ENCODE data around the gene TSPAN31. TPM values are rescaled to one million over a fixed set of nuclear protein-coding genes. Genes with fewer than 3 reads are reported as not detected.

The TSPAN31 gene
- total RNA-seq, 4 donors from 2014 or later = 25.5 to 58.9 (median 32.2) TPM

DNA sequence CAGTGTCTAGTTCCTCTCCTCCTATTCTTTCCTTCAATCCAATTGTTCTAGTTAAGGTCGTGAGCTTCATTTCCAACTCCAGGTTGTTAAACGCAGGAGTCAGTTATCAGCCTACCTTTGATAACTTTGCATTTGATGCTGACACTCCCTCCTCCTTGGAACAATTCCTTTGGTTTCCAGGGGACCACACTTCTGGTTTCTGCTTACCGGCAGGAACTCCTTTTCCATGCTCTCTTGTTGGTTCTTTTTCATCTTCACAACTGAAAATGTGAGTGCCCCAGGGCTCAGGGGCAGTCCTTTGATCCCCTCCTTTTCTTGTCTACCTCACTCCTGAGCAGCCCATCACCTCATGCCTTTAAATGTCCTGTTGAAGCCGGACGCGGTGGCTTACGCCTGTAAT, 32.5 kb downstream of the TSPAN31 start:
- DNase-seq (no peak), ATAC-seq (no peak)
- H3K27me3 ChIP-seq = no peaks in the 10 kb centered on the region
- H3K27ac ChIP-seq = no peak overlapping the region
- in situ Hi-C loops (cut with MboI; ENCODE audit: low sequenced_read_pairs in 4 of 4) (no loop called here), intact Hi-C loops (cut with DNase I; ENCODE audit: low total_unique reads) (no loop called here)
- H3K4me3 ChIP-seq = no peak overlapping the region
- peaks cover 0 to 10% of the 10 kb centered on the region in 2 donors for H3K36me3 ChIP-seq
- H3K4me1 ChIP-seq = peaks cover 9 to 12% of the 10 kb centered on the region in 2 donors
- no peaks in the 10 kb centered on the region for H3K9me3 ChIP-seq
- no peak for TF ChIP-seq POLR2A (IDR thresholded peaks at IDR 0.05)
- TF ChIP-seq, protein P1, sequence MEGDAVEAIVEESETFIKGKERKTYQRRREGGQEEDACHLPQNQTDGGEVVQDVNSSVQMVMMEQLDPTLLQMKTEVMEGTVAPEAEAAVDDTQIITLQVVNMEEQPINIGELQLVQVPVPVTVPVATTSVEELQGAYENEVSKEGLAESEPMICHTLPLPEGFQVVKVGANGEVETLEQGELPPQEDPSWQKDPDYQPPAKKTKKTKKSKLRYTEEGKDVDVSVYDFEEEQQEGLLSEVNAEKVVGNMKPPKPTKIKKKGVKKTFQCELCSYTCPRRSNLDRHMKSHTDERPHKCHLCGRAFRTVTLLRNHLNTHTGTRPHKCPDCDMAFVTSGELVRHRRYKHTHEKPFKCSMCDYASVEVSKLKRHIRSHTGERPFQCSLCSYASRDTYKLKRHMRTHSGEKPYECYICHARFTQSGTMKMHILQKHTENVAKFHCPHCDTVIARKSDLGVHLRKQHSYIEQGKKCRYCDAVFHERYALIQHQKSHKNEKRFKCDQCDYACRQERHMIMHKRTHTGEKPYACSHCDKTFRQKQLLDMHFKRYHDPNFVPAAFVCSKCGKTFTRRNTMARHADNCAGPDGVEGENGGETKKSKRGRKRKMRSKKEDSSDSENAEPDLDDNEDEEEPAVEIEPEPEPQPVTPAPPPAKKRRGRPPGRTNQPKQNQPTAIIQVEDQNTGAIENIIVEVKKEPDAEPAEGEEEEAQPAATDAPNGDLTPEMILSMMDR (IDR thresholded peaks at IDR 0.05 in 4 of 5, conservative IDR thresholded peaks at IDR 0.05 in 1 of 5) = no peak

DNA sequence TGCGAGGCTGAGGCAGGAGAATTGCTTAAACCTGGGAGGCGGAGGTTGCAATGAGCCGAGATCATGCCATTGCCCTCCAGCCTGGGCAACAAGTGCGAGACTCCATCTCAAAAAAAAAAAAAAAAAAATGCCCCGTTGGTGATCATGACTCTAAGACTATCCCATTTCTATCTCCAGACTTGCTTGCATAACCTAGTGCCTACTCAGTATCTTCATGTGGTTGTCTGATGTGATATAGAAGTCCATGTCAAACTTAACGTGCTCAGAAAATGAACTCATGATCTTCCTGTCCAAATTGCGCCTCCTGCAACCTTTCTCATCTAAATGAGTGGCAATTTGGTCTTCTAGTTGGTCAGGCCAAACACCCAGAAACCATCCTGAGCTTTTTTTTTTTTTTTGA, 33.1 kb downstream of the TSPAN31 start:
- Histone ChIP-seq H3K36me3 (peaks cover 0 to 10% of the 10 kb centered on the region in 2 donors), H3K9me3 (no peaks in the 10 kb centered on the region), H3K27me3 (no peaks in the 10 kb centered on the region), H3K27ac (no peak overlapping the region), H3K4me1 (peaks cover 8 to 12% of the 10 kb centered on the region in 2 donors), H3K4me3 (no peak overlapping the region)
- in situ Hi-C loops (cut with MboI; ENCODE audit: low sequenced_read_pairs in 4 of 4) = no loop called here
- intact Hi-C loops (cut with DNase I; ENCODE audit: low total_unique reads) = no loop called here
- no peak for ATAC-seq
- no peak for TF ChIP-seq POLR2A (IDR thresholded peaks at IDR 0.05)
- TF ChIP-seq, protein P1 (IDR thresholded peaks at IDR 0.05 in 4 of 5, conservative IDR thresholded peaks at IDR 0.05 in 1 of 5) = no peak
- no peak for DNase-seq

DNA sequence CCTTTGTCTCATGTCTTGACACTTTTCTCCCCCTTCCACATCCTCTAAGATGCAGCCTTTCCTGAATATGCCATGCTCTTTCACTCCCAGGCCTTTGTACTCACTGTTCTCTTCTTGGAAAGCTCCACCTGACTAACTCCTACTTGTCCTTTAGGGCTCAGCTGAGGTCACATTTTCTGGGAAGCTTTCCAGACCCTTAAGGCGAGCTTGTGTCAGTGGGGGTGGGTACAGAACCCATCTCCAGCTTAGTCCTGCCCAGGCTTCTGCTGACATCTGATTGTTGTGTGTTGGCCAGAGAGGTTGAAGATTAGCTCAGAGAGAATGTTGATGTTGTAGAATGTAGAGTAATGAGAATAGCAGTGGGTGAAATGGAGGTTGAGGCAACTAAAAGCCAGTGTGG, 34.9 kb downstream of the TSPAN31 start:
- H3K4me3 ChIP-seq = no peak overlapping the region
- TF ChIP-seq POLR2A (IDR thresholded peaks at IDR 0.05) = no peak
- TF ChIP-seq, protein P1 (IDR thresholded peaks at IDR 0.05 in 4 of 5, conservative IDR thresholded peaks at IDR 0.05 in 1 of 5) = no peak
- no peak overlapping the region for H3K27ac ChIP-seq
- in situ Hi-C loops (cut with MboI; ENCODE audit: low sequenced_read_pairs in 4 of 4) = loop anchor here in 1 of 4 donors (5.0 kb wide), 1 partner anchor 128 kb away; no protein-coding TSS in a partner anchor
- intact Hi-C loops (cut with DNase I; ENCODE audit: low total_unique reads) = loop anchor here (5.0 kb wide), 2 partner anchors 32 to 53 kb away; partner anchors contain the start of gene TSPAN31
- DNase-seq (no peak), ATAC-seq (no peak)
- H3K4me1 ChIP-seq = peaks cover 9 to 15% of the 10 kb centered on the region in 2 donors
- no peaks in the 10 kb centered on the region for H3K9me3 ChIP-seq
- no peaks in the 10 kb centered on the region for H3K27me3 ChIP-seq
- H3K36me3 ChIP-seq = peaks cover 0 to 10% of the 10 kb centered on the region in 2 donors

DNA sequence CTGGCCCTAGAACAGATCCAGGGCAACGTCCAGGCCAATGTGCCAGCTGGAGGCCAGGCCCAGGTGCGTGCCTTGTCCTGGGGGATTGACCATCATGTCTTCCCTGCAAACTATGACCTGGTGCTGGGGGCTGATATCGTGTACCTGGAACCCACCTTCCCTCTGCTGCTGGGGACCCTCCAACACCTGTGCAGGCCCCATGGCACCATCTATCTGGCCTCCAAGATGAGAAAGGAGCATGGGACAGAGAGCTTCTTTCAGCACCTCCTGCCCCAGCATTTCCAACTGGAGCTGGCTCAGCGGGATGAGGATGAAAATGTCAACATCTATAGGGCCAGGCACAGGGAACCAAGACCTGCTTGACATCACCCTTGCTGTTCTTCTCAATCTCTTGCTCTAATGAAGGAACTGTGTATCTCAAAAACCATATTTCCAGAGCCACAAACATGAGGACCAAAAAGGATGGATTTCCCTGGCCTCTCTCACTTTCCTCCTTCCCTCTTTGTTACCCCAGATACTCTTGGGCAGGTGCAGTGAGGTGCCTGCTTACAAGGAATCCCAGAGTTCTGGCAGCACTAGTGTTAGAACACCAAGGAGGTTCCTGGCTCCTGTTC, 35.6 kb downstream of the TSPAN31 start:
- TF ChIP-seq POLR2A (IDR thresholded peaks at IDR 0.05) = no peak
- TF ChIP-seq, protein P1 (IDR thresholded peaks at IDR 0.05 in 4 of 5, conservative IDR thresholded peaks at IDR 0.05 in 1 of 5) = no peak
- no peak for ATAC-seq
- intact Hi-C loops (cut with DNase I; ENCODE audit: low total_unique reads) = loop anchor here (5.0 kb wide), 2 partner anchors 33 to 52 kb away; partner anchors contain the start of gene TSPAN31
- no peak for DNase-seq
- Histone ChIP-seq H3K9me3 (no peaks in the 10 kb centered on the region), H3K4me3 (no peak overlapping the region), H3K27me3 (no peaks in the 10 kb centered on the region), H3K36me3 (peaks cover 0 to 14% of the 10 kb centered on the region in 2 donors), H3K4me1 (peaks cover 9 to 15% of the 10 kb centered on the region in 2 donors), H3K27ac (no peak overlapping the region)
- in situ Hi-C loops (cut with MboI; ENCODE audit: low sequenced_read_pairs in 4 of 4) = loop anchor here in 1 of 4 donors (5.0 kb wide), 1 partner anchor 127 kb away; no protein-coding TSS in a partner anchor
